Adrenal gland (tissue), 5 donors: ENCODE data around the gene NDUFA11.
"Not testable (repeated sequence)": the region's sequence is repeated elsewhere in the genome, so short reads cannot be mapped to it uniquely, and the experiment has no call there.

Experiments
- CTCF ChIP-seq, 6 experiments: fragments of 450-650 bp in 4 of 6; fragments of 200-600 bp in 2 of 6; sonication (generic) in 1 of 6; IDR thresholded peaks; 1 replicate in 5 of 6; 2 replicates in 1 of 6; pipeline versions ENCODE4 v1.5.1 to v1.8.0; 2016 to 2021; ENCODE audit warnings: antibody characterized with exemption in 6 of 6, mild to moderate bottlenecking in 2 of 6, moderate library complexity in 1 of 6
- POLR2A ChIP-seq, 2 donors: fragments of 450-650 bp; IDR thresholded peaks; one replicate each; pipeline ENCODE4 v1.6.1; 2017; ENCODE audit warnings: antibody characterized with exemption in 2 of 2, mild to moderate bottlenecking in 2 of 2, moderate library complexity in 1 of 2
- donor health status: DM: no; HTN: no; CAD: no.

GRCh38 chr19:5884065-5884811, 19.4 kb downstream of the NDUFA11 start:
- TF ChIP-seq CTCF, POLR2A (IDR thresholded peaks at IDR 0.05): not testable (repeated sequence)
